IMR-90 (cell line): Measurements from ENCODE around the gene TGFBRAP1. TPM values are rescaled to one million over a fixed set of nuclear protein-coding genes. Genes with fewer than 3 reads are reported as not detected.
A peak's percentile ranks its signal among the peaks of the same experiment; 100 is the strongest.

Source experiments
- ATAC-seq: fragments of 200-7000 bp; cut with Tn5 transposase; 2 replicates; pipeline ENCODE4 v1.9.1; 2020; ENCODE audit warnings: low read depth, mild to moderate bottlenecking, moderate library complexity
- BruUV-seq: library from RNA; stranded (reverse); fragments of 400-500 nt; replicated peaks from 2 replicates; lab custom pipeline; 2021; lab: Mats Ljungman, UMichigan
- CTCF ChIA-PET: fragments of 300-600 bp; formaldehyde crosslinking; extraction: SDS; loops from one replicate; lab custom pipeline; 2021; ENCODE audit warnings: antibody characterized with exemption; lab: Yijun Ruan, JAX
- POLR2A ChIA-PET: fragments of 300-600 bp; sonication (Branson Sonifier 250); formaldehyde crosslinking; loops from one replicate; lab custom pipeline; 2022; ENCODE audit warnings: antibody characterized with exemption; ENCODE audit not compliant: unreplicated experiment; lab: Charles Lee
- DNase-seq: peaks from one replicate; pipeline ENCODE4 v3.0.0; 2013
- H2AFZ ChIP-seq: replicated peaks from 2 replicates; pipeline ENCODE3; 2013; ENCODE audit warnings: low read length, mild to moderate bottlenecking; ENCODE audit not compliant: poor library complexity
- H2AK5ac ChIP-seq: 2 replicates; pipeline ENCODE4 v1.6.1; 2013; ENCODE audit warnings: low read depth, low read length, inconsistent platforms
- H2AK9ac ChIP-seq: replicated peaks from 2 replicates; pipeline ENCODE3; 2013; ENCODE audit warnings: mild to moderate bottlenecking, low read depth, low read length, moderate library complexity; ENCODE audit not compliant: poor library complexity
- H2BK120ac ChIP-seq: 2 replicates; pipeline ENCODE4 v1.6.1; 2013; ENCODE audit warnings: low read depth, low read length, inconsistent platforms
- H2BK15ac ChIP-seq: 3 replicates; pipeline ENCODE4 v1.6.1; 2013; ENCODE audit warnings: low read depth, low read length, inconsistent platforms
- H2BK20ac ChIP-seq: 2 replicates; pipeline ENCODE4 v1.6.1; 2013; ENCODE audit warnings: low read depth, mild to moderate bottlenecking, inconsistent platforms, low read length, moderate library complexity
- H2BK5ac ChIP-seq: 2 replicates; pipeline ENCODE4 v1.6.1; 2013; ENCODE audit warnings: mild to moderate bottlenecking, low read depth, low read length, inconsistent platforms; ENCODE audit not compliant: poor library complexity, severe bottlenecking
- H3K14ac ChIP-seq: replicated peaks from 2 replicates; pipeline ENCODE4 v1.6.1; 2013; ENCODE audit warnings: low read depth, low read length, inconsistent platforms
- H3K18ac ChIP-seq: 2 replicates; pipeline ENCODE4 v1.6.1; 2013; ENCODE audit warnings: low read depth, low read length, control low read depth
- H3K23ac ChIP-seq: 2 replicates; pipeline ENCODE4 v1.6.1; 2013; ENCODE audit warnings: low read depth, low read length, inconsistent platforms
- H3K27ac ChIP-seq: 2 replicates; pipeline ENCODE4 v1.5.1; 2013; ENCODE audit warnings: mild to moderate bottlenecking, control low read depth, low read length; ENCODE audit not compliant: insufficient read depth
- H3K27me3 ChIP-seq: 2 replicates; pipeline ENCODE4 v1.6.1; 2013; ENCODE audit warnings: low read length; ENCODE audit not compliant: control insufficient read depth, insufficient read depth
- H3K36me3 ChIP-seq: 2 replicates; pipeline ENCODE4 v1.6.1; 2013; ENCODE audit warnings: low read length, mixed read lengths; ENCODE audit not compliant: control insufficient read depth, insufficient read depth
- H3K4ac ChIP-seq: 2 replicates; pipeline ENCODE4 v1.6.1; 2013; ENCODE audit warnings: low read depth, low read length, inconsistent platforms
- H3K4me1 ChIP-seq: 2 replicates; pipeline ENCODE4 v1.6.1; 2013; ENCODE audit warnings: low read length, mixed read lengths; ENCODE audit not compliant: control insufficient read depth, insufficient read depth
- H3K4me2 ChIP-seq: 2 replicates; pipeline ENCODE4 v1.6.1; 2013; ENCODE audit warnings: low read depth, mild to moderate bottlenecking, control low read depth, low read length, moderate library complexity
- H3K4me3 ChIP-seq: 2 replicates; pipeline ENCODE4 v1.5.1; 2013; ENCODE audit warnings: low read depth, mild to moderate bottlenecking, control low read depth, low read length, moderate library complexity; ENCODE audit not compliant: insufficient read depth
- H3K56ac ChIP-seq: 2 replicates; pipeline ENCODE4 v1.6.1; 2013; ENCODE audit warnings: low read length, inconsistent platforms; ENCODE audit not compliant: insufficient read depth; ENCODE audit errors: extremely low read depth
- H3K79me1 ChIP-seq, 2 experiments: 2 replicates each; pipeline ENCODE4 v1.6.1; 2013; ENCODE audit warnings: low read length in 2 of 2, inconsistent platforms in 1 of 2, low read depth in 1 of 2
- H3K9ac ChIP-seq: 2 replicates; pipeline ENCODE4 v1.6.1; 2013; ENCODE audit warnings: low read depth, low read length, control low read depth
- H3K9me1 ChIP-seq: 2 replicates; pipeline ENCODE4 v1.6.1; 2013; ENCODE audit warnings: low read length, inconsistent platforms; ENCODE audit not compliant: insufficient read depth
- H3K9me3 ChIP-seq: 2 replicates; pipeline ENCODE4 v1.6.1; 2013; ENCODE audit warnings: low read length; ENCODE audit not compliant: control insufficient read depth, insufficient read depth
- H4K20me1 ChIP-seq: 2 replicates; pipeline ENCODE4 v1.6.1; 2013; ENCODE audit warnings: low read length, inconsistent platforms; ENCODE audit not compliant: insufficient read depth
- H4K5ac ChIP-seq: 2 replicates; pipeline ENCODE4 v1.6.1; 2013; ENCODE audit warnings: mild to moderate bottlenecking, low read depth, low read length, control low read depth
- H4K8ac ChIP-seq, 2 experiments: 2 replicates each; pipeline ENCODE4 v1.6.1; 2013; ENCODE audit warnings: low read depth in 2 of 2, low read length in 2 of 2, control low read depth in 1 of 2, inconsistent platforms in 1 of 2
- H4K91ac ChIP-seq: 2 replicates; pipeline ENCODE4 v1.6.1; 2013; ENCODE audit warnings: low read depth, low read length, inconsistent platforms; ENCODE audit not compliant: insufficient read depth
- SMC3 ChIP-seq: fragments of 150-350 bp; IDR thresholded peaks from 2 replicates; pipeline ENCODE4 v1.6.1; 2016; ENCODE audit warnings: low read depth, mild to moderate bottlenecking, antibody characterized with exemption, low read length, moderate library complexity
- WGBS, 2 experiments: methylation state at CpG; one replicate each; pipeline versions ENCODE4 v1.1.5 to v1.1.7; 2013; ENCODE audit warnings: missing lambda C conversion rate in 2 of 2; ENCODE audit not compliant: insufficient read length in 1 of 2; ENCODE audit errors: extremely low coverage in 2 of 2; 5-methylcytosine and 5-hydroxymethylcytosine counted together
- dilution Hi-C: fragments of 300-500 bp; cut with HindIII; formaldehyde crosslinking; loops from one replicate; pipeline ENCODE4 v1.14.3; 2018; ENCODE audit warnings: low sequenced_read_pairs; ENCODE audit not compliant: unreplicated experiment
- in situ Hi-C: fragments of 300-500 bp; cut with MboI; formaldehyde crosslinking; loops from 3 replicates; pipeline ENCODE4 v1.14.3; 2019; ENCODE audit warnings: low sequenced_read_pairs, inconsistent platforms, mixed read lengths
- intact Hi-C: fragments of 100-400 bp; cut with micrococcal nuclease; formaldehyde crosslinking; loops from 2 replicates; pipeline ENCODE4 v1.10.0; 2022
- polyA plus RNA-seq, 3 experiments: library from polyadenylated mRNA; depleted of rRNA; stranded (reverse); fragments of >200 nt; gene quantifications; 2 replicates each; pipeline ENCODE4 v1.2.3, GENCODE V29; 2012; ENCODE audit warnings: low replicate concordance in 1 of 3
- total RNA-seq: library from RNA; depleted of rRNA; stranded (reverse); fragments of >200 nt; gene quantifications from 2 replicates; pipeline ENCODE4 v1.2.3, GENCODE V29; 2012
- TF ChIP-seq, protein P1 (sequence below): conservative IDR thresholded peaks from 2 replicates; pipeline ENCODE4 v1.5.1; 2012; ENCODE audit warnings: mild to moderate bottlenecking, low read depth, low read length, improper control_type of control experiment

The TGFBRAP1 gene
- total and polyA plus RNA-seq, 2 of the 4 experiments (the other 2 are of a cell fraction) = 7.2 to 10.4 TPM

DNA sequence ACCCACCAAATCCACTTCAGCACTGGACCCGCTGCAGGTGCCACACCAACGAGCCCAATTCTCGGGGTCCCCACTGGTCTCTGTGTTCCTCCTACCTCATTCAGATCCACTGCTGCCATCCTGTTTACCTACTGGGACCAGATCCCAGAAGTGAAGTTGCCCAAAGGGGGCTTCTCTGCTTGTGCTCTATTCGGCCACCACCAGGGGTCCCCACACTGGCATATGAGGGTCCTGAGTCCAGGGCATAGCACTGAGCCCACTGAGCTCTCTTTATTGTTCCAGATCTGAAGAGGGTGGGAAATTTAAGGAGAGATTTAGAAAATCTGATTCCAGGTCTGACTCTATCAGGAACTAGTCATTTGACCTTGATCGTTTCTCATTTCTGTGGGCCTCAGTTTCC lies 85.6 kb downstream of the TGFBRAP1 start:
- Histone ChIP-seq H3K9me1 (0 out of 2 replicates have a peak, but pooled peaks cover 3% of the 10 kb centered on the region), H2BK15ac (no peak overlapping the region), H4K20me1 (no peaks in the 10 kb centered on the region), H3K14ac (no peak overlapping the region), H3K4me3 (no peak overlapping the region), H2BK20ac (no peak overlapping the region), H3K79me1 (no peaks in the 10 kb centered on the region), H3K27me3 (peaks cover 13% of the 10 kb centered on the region), H2AFZ (no peak overlapping the region), H3K9ac (no peak overlapping the region), H3K23ac (no peak overlapping the region), H2AK5ac (no peak overlapping the region), H3K9me3 (no peaks in the 10 kb centered on the region), H3K27ac (no peak overlapping the region), H4K91ac (no peak overlapping the region), H2AK9ac (no peak overlapping the region), H2BK5ac (no peak overlapping the region), H4K8ac (no peak overlapping the region), H3K56ac (no peak overlapping the region), H3K4ac (no peak overlapping the region), H3K4me1 (0 out of 2 replicates have a peak, but pooled peaks cover 1% of the 10 kb centered on the region), H4K5ac (no peak overlapping the region), H3K36me3 (no peaks in the 10 kb centered on the region), H3K18ac (no peak overlapping the region), H2BK120ac (no peak overlapping the region), H3K4me2 (no peak overlapping the region)
- ATAC-seq = no peak
- no peak for DNase-seq
- BruUV-seq = no TSS peak
- dilution Hi-C loops = no loop called here
- intact Hi-C loops = no loop called here
- ChIA-PET CTCF (no interaction called here), POLR2A (no interaction called here)
- TF ChIP-seq, protein P1, sequence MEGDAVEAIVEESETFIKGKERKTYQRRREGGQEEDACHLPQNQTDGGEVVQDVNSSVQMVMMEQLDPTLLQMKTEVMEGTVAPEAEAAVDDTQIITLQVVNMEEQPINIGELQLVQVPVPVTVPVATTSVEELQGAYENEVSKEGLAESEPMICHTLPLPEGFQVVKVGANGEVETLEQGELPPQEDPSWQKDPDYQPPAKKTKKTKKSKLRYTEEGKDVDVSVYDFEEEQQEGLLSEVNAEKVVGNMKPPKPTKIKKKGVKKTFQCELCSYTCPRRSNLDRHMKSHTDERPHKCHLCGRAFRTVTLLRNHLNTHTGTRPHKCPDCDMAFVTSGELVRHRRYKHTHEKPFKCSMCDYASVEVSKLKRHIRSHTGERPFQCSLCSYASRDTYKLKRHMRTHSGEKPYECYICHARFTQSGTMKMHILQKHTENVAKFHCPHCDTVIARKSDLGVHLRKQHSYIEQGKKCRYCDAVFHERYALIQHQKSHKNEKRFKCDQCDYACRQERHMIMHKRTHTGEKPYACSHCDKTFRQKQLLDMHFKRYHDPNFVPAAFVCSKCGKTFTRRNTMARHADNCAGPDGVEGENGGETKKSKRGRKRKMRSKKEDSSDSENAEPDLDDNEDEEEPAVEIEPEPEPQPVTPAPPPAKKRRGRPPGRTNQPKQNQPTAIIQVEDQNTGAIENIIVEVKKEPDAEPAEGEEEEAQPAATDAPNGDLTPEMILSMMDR = 0 out of 2 replicates have a peak, but pooled peaks have one; percentile 19
- no peak for TF ChIP-seq SMC3
- in situ Hi-C loops = no loop called here
- no CpG with 5 or more reads among the region's 5 CpGs for WGBS, 2 experiments
